ENCODE measurements around the gene JCAD.

The JCAD gene

GRCh38 chr10:29992914-29993313 is 66.5 kb downstream of the JCAD start:
- TF ChIP-seq FOXP2 (optimal IDR thresholded peaks at IDR 0.05; ENCODE audit: borderline replicate concordance, extremely low read depth, extremely low read length, insufficient read depth): no peak
- TF ChIP-seq SIN3A (IDR thresholded peaks at IDR 0.05; ENCODE audit: borderline replicate concordance, insufficient read depth, low read length): no peak
- no peak for TF ChIP-seq POLR2AphosphoS5 (IDR thresholded peaks at IDR 0.05; ENCODE audit: low read depth, low read length)
- TF ChIP-seq REST (IDR thresholded peaks at IDR 0.05; ENCODE audit: insufficient read depth in 1 of 2, low read depth in 2 of 2, low read length in 2 of 2): no peak
- TF ChIP-seq TAF1 (IDR thresholded peaks at IDR 0.05; ENCODE audit: borderline replicate concordance, insufficient read depth, low read length): no peak

- TF ChIP-seq REST (IDR thresholded peaks at IDR 0.05; ENCODE audit: insufficient read depth in 1 of 2, low read depth in 2 of 2, low read length in 2 of 2) (no peak), FOXP2 (optimal IDR thresholded peaks at IDR 0.05; ENCODE audit: borderline replicate concordance, extremely low read depth, extremely low read length, insufficient read depth) (no peak), POLR2AphosphoS5 (IDR thresholded peaks at IDR 0.05; ENCODE audit: low read depth, low read length) (no peak), TAF1 (IDR thresholded peaks at IDR 0.05; ENCODE audit: borderline replicate concordance, insufficient read depth, low read length) (no peak), SIN3A (IDR thresholded peaks at IDR 0.05; ENCODE audit: borderline replicate concordance, insufficient read depth, low read length) (no peak)
Measured at GRCh38 chr10:29991382-29991781, 68.0 kb downstream of the JCAD start.

- TF ChIP-seq POLR2AphosphoS5 (IDR thresholded peaks at IDR 0.05; ENCODE audit: low read depth, low read length) (no peak), REST (IDR thresholded peaks at IDR 0.05; ENCODE audit: insufficient read depth in 1 of 2, low read depth in 2 of 2, low read length in 2 of 2) (no peak), TAF1 (IDR thresholded peaks at IDR 0.05; ENCODE audit: borderline replicate concordance, insufficient read depth, low read length) (no peak), SIN3A (IDR thresholded peaks at IDR 0.05; ENCODE audit: borderline replicate concordance, insufficient read depth, low read length) (no peak), FOXP2 (optimal IDR thresholded peaks at IDR 0.05; ENCODE audit: borderline replicate concordance, extremely low read depth, extremely low read length, insufficient read depth) (no peak)
Measured at GRCh38 chr10:29987471-29987870, 71.9 kb downstream of the JCAD start.

GRCh38 chr10:29982997-29983648 is 76.3 kb downstream of the JCAD start:
- TF ChIP-seq SIN3A (IDR thresholded peaks at IDR 0.05; ENCODE audit: borderline replicate concordance, insufficient read depth, low read length) (no peak), REST (IDR thresholded peaks at IDR 0.05; ENCODE audit: insufficient read depth in 1 of 2, low read depth in 2 of 2, low read length in 2 of 2) (no peak), POLR2AphosphoS5 (IDR thresholded peaks at IDR 0.05; ENCODE audit: low read depth, low read length) (no peak), FOXP2 (optimal IDR thresholded peaks at IDR 0.05; ENCODE audit: borderline replicate concordance, extremely low read depth, extremely low read length, insufficient read depth) (no peak), TAF1 (IDR thresholded peaks at IDR 0.05; ENCODE audit: borderline replicate concordance, insufficient read depth, low read length) (no peak)
